ENCODE data around the gene GRAMD1A.

Gene GRAMD1A

DNA sequence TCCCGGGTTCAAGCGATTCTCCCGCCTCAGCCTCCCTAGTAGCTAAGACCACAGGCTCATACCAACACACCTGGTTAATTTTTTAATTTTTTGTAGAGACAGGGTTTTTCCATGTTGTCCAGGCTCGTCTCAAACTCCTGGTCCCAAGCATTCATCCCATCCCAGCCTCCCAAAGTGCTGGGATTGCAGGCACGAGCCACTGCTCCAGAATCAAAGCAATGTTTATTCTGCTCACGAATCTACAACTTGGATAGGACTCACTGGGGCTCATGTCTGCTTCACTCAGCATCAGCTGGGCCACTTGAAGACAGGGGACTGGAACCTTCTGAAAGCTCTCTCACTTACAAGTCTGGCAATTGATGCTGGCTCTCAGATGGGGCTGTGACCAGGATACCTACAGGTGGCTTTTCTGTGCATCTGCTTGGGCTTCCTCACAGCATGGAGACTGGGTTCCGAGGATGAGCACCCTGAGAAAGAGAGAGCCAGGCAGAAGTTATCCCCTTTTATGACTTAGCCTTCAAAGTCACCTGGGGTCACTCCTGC is 27.9 kb upstream of the GRAMD1A start:
- TF ChIP-seq CTCF (IDR thresholded peaks at IDR 0.05; ENCODE audit: borderline replicate concordance, insufficient read depth, low read depth, low read length): no peak
- H3K4me3 ChIP-seq (ENCODE audit: low read depth, low read length): no peak overlapping the region

- no peak overlapping the region for H3K4me3 ChIP-seq (ENCODE audit: low read depth, low read length)
- no peak for TF ChIP-seq CTCF (IDR thresholded peaks at IDR 0.05; ENCODE audit: borderline replicate concordance, insufficient read depth, low read depth, low read length)
Observed at GRCh38 chr19:34974646-34975045, 25.5 kb upstream of the GRAMD1A start.

- H3K4me3 ChIP-seq (ENCODE audit: low read depth, low read length): no peak overlapping the region
- no peak for TF ChIP-seq CTCF (IDR thresholded peaks at IDR 0.05; ENCODE audit: borderline replicate concordance, insufficient read depth, low read depth, low read length)
Observed at GRCh38 chr19:34975056-34975455, 25.1 kb upstream of the GRAMD1A start.

DNA sequence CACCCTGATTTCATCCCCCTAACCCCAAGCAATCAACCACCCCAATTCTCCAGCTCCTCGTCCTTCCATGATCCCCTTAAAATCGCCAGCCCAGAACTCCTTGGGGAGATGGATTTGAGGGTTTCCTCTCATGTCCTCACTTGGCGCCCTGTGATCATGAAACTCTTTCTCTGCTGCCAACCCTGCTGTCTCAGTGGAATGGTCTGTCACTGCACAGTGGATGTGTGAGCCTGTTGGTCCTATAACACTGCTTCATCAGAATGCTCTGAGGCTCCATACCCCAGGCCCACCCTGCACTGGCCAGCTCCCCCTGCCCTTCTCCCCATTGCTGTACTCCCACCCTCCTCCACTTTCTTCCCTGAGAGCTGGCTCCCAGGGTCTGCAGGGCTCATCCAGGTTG is 23.5 kb upstream of the GRAMD1A start:
- TF ChIP-seq CTCF (IDR thresholded peaks at IDR 0.05; ENCODE audit: borderline replicate concordance, insufficient read depth, low read depth, low read length): no peak
- H3K4me3 ChIP-seq (ENCODE audit: low read depth, low read length): no peak overlapping the region

DNA sequence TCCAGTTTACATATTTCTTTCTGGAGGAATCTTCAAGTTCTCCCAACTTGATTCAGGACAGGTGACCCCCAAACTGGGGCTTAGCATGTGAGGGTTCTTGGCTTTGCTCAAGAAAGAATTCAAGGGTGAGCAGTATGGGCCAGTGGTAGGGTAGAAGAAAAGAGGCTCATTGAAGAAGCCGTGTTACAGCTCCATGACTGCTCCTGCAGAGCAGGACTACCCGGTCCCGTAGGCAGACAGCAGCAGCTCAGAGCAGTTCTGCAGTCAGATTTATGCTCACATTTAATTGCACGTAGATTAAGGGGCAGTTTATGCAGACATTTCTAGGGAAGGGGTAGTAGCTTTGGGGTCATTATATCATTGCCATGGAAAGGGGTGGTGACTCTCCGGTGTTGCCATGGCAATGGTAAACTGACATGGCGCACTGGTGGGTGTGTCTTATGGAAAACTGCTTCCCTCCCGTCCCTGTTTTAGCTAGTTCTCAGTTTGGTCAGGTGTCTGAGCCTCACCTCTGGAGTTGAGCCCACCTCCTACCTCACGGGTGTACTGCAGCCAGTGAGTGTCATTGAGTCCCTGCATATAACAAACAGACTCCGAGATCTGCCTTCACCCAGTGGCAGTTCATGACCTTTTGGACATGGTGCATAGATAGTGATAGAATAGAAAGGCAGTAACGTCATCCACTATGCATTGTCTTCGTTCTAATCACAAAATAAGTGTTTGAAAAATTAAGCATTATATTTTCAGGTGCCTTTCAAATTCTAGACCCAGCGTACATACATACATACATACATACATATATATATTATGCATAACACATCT is 20.1 kb upstream of the GRAMD1A start:
- H3K4me3 ChIP-seq (ENCODE audit: low read depth, low read length): no peak overlapping the region
- no peak for TF ChIP-seq CTCF (IDR thresholded peaks at IDR 0.05; ENCODE audit: borderline replicate concordance, insufficient read depth, low read depth, low read length)

GRCh38 chr19:34982275-34982674 is 17.8 kb upstream of the GRAMD1A start:
- TF ChIP-seq CTCF (IDR thresholded peaks at IDR 0.05; ENCODE audit: borderline replicate concordance, insufficient read depth, low read depth, low read length): no peak
- H3K4me3 ChIP-seq (ENCODE audit: low read depth, low read length): no peak overlapping the region

- no peak for TF ChIP-seq CTCF (IDR thresholded peaks at IDR 0.05; ENCODE audit: borderline replicate concordance, insufficient read depth, low read depth, low read length)
- H3K4me3 ChIP-seq (ENCODE audit: low read depth, low read length): no peak overlapping the region
Observed at GRCh38 chr19:34983786-34984185, 16.3 kb upstream of the GRAMD1A start.
